H1 (cell line): ENCODE measurements around the gene UBL5. TPM values are rescaled to one million over a fixed set of nuclear protein-coding genes. Genes with fewer than 3 reads are reported as not detected.

Experiments
- ATF3 ChIP-seq: IDR thresholded peaks from 2 replicates; pipeline ENCODE4 v1.6.1; 2011; ENCODE audit warnings: low read depth, mild to moderate bottlenecking, low read length; ENCODE audit not compliant: insufficient read depth
- CREB1 ChIP-seq: IDR thresholded peaks from 2 replicates; pipeline ENCODE4 v1.6.1; 2012; ENCODE audit warnings: inconsistent platforms
- EGR1 ChIP-seq: IDR thresholded peaks from 2 replicates; pipeline ENCODE4 v1.6.1; 2011; ENCODE audit warnings: low read depth, low read length, borderline replicate concordance
- EP300 ChIP-seq, 2 experiments: IDR thresholded peaks; 1 replicate in 1 of 2; 2 replicates in 1 of 2; pipeline ENCODE4 v1.6.1; 2011 to 2012; ENCODE audit warnings: low read depth in 2 of 2, low read length in 2 of 2, mild to moderate bottlenecking in 2 of 2, borderline replicate concordance in 1 of 2, inconsistent platforms in 1 of 2, moderate library complexity in 1 of 2
- EZH2 ChIP-seq: fragments of 200-600 bp; sonication (generic); IDR thresholded peaks from 2 replicates; pipeline ENCODE4 v1.7.1; 2012; ENCODE audit warnings: low read depth, mild to moderate bottlenecking, moderate library complexity, low read length, inconsistent platforms; ENCODE audit not compliant: severe bottlenecking
- KDM5A ChIP-seq: fragments of 200-600 bp; IDR thresholded peaks from 2 replicates; pipeline ENCODE4 v1.7.1; 2012; ENCODE audit warnings: mild to moderate bottlenecking, low read length, inconsistent platforms, mixed read lengths
- SIRT6 ChIP-seq: IDR thresholded peaks from one replicate; pipeline ENCODE4 v1.7.1; 2012; ENCODE audit warnings: low read length, inconsistent platforms
- SRF ChIP-seq: IDR thresholded peaks from 2 replicates; pipeline ENCODE4 v1.6.1; 2011; ENCODE audit warnings: mild to moderate bottlenecking, low read depth, low read length, moderate library complexity
- SUZ12 ChIP-seq: fragments of 200-600 bp; sonication (generic); IDR thresholded peaks from 2 replicates; pipeline ENCODE4 v1.6.1; 2012; ENCODE audit warnings: mild to moderate bottlenecking, inconsistent platforms, low read length, moderate library complexity, mixed read lengths
- TCF12 ChIP-seq: IDR thresholded peaks from 2 replicates; pipeline ENCODE4 v1.6.1; 2011; ENCODE audit warnings: low read depth, mild to moderate bottlenecking, low read length
- polyA plus RNA-seq, 7 experiments: library from polyadenylated mRNA; depleted of rRNA in 3 of 7; stranded (reverse) in 5 of 7; unstranded in 2 of 7; fragments of >200 nt in 5 of 7; fragments of 200-250 nt in 2 of 7; gene quantifications; 1 replicate in 5 of 7; 2 replicates in 1 of 7; 4 replicates in 1 of 7; pipeline versions ENCODE4 v1.2.1 to v1.2.3, GENCODE V29; 2011 to 2013; ENCODE audit warnings: missing spikeins in 2 of 7, mixed read lengths in 2 of 7
- total RNA-seq: library from RNA; stranded (reverse); fragmentation: NEBNext Ultra II Directional; extraction: Animal tissue kit (Norgen Biotek cat#: 25700); gene quantifications from 2 replicates; pipeline ENCODE4 v1.2.1, GENCODE V29; 2021
- TF ChIP-seq, protein P1 (sequence below): IDR thresholded peaks from 2 replicates; pipeline ENCODE4 v1.6.1; 2012; ENCODE audit warnings: inconsistent platforms

Gene UBL5
- total and polyA plus RNA-seq, 2 of the 8 experiments (the other 6 are each of a cell fraction or from before 2014, with no cell fraction given), result 416 to 1,209 TPM

DNA sequence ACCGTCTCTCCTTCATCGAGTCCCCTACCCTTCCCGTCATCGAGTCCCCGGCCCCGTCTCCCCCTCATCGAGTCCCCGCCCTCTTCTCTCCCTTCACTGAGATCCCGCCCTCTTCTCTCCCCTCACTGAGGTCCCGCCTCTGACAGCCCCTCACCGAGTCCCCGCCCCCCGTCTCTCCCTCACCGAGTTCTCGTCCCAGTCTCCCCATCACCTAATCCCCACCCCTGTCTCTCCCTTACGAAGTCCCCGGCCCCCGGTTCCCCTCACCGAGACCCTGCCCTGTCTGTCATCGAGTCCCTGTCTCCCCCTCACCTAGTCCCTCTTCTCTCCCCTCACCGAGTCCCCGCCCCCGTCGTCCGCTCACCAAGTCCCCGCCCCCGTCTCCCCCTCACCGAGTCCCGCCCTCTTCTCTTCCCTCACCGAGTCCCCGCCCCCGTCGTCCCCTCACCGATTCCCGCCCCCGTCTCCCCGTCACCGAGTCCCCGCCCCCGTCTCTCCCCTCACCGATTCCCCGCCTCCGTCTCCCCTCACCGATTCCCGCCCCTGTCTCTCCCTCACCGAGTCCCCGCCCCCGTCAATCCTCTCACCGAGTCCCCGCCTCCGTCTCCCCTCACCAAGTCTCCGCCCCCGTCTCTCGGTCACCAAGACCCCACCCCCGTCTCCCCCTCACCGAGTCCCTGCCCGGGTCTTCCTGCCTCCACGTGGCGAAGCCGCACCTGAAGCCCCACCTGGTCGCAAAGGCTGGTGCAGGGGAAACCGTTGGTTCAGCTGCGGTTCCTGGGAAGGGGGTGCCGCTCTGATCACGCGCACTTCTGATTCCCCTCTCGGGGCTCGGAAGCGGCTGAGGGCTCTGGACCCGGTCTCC, 35.3 kb upstream of the UBL5 start (continued):
- TF ChIP-seq, protein P1, sequence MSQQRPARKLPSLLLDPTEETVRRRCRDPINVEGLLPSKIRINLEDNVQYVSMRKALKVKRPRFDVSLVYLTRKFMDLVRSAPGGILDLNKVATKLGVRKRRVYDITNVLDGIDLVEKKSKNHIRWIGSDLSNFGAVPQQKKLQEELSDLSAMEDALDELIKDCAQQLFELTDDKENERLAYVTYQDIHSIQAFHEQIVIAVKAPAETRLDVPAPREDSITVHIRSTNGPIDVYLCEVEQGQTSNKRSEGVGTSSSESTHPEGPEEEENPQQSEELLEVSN, result peak; percentile 85
- TF ChIP-seq ATF3, result no peak
- TF ChIP-seq TCF12, result 0 out of 2 replicates have a peak, but pooled peaks have one; percentile 67
- TF ChIP-seq SUZ12, result no peak
- TF ChIP-seq EGR1, result no peak; the same call in 1 of the 2 replicates
- no peak for TF ChIP-seq EZH2
- TF ChIP-seq EP300 (IDR thresholded peaks at IDR 0.05; ENCODE audit: borderline replicate concordance in 1 of 2, low read depth in 2 of 2, low read length in 2 of 2), result 0 out of 3 replicates have a peak, but pooled peaks of 1 of the 2 experiments have one; percentile 45
- TF ChIP-seq CREB1, result 0 out of 2 replicates have a peak, but pooled peaks have one; percentile 28
- no peak for TF ChIP-seq SIRT6
- no peak for TF ChIP-seq SRF
- TF ChIP-seq KDM5A, result no peak
